SJSA1 (cell line): ENCODE results near the gene MLLT3. TPM values are rescaled to one million over a fixed set of nuclear protein-coding genes. Genes with fewer than 3 reads are reported as not detected.
A peak's percentile ranks its signal among the peaks of the same experiment; 100 is the strongest.

Experiments
- DNase-seq, 2 experiments: peaks; one replicate each; pipeline ENCODE4 v3.0.0-alpha.2; 2015 to 2020; ENCODE audit warnings: low spot score in 2 of 2, low read depth in 1 of 2
- H3K27ac ChIP-seq: fragments of 250-450 bp; sonication (Bioruptor Pico); 2 replicates; pipeline ENCODE4 v1.5.1; 2020; ENCODE audit warnings: mild to moderate bottlenecking, moderate library complexity
- H3K27me3 ChIP-seq: fragments of 250-450 bp; sonication (Bioruptor Pico); replicated peaks from 2 replicates; pipeline ENCODE4 v1.5.1; 2020; ENCODE audit warnings: mild to moderate bottlenecking, moderate library complexity
- H3K36me3 ChIP-seq: fragments of 250-450 bp; sonication (Bioruptor Pico); 2 replicates; pipeline ENCODE4 v1.5.1; 2020; ENCODE audit warnings: mild to moderate bottlenecking
- H3K4me1 ChIP-seq: fragments of 250-450 bp; sonication (Bioruptor Pico); replicated peaks from 2 replicates; pipeline ENCODE4 v1.6.1; 2021; ENCODE audit warnings: mild to moderate bottlenecking
- H3K4me3 ChIP-seq: fragments of 250-450 bp; sonication (Bioruptor Pico); 2 replicates; pipeline ENCODE4 v1.5.1; 2020; ENCODE audit warnings: mild to moderate bottlenecking
- H3K9me3 ChIP-seq: fragments of 250-450 bp; sonication (Bioruptor Pico); replicated peaks from 2 replicates; pipeline ENCODE4 v1.5.1; 2020; ENCODE audit warnings: mild to moderate bottlenecking
- total RNA-seq: library from RNA; depleted of rRNA; stranded (reverse); fragments of >200 nt; shearing (Covaris generic); gene quantifications from 2 replicates; pipeline ENCODE4 v1.2.3, GENCODE V29; 2014

MLLT3 gene
- total RNA-seq, 1 experiment from 2014 or later: 13.9 TPM

DNA sequence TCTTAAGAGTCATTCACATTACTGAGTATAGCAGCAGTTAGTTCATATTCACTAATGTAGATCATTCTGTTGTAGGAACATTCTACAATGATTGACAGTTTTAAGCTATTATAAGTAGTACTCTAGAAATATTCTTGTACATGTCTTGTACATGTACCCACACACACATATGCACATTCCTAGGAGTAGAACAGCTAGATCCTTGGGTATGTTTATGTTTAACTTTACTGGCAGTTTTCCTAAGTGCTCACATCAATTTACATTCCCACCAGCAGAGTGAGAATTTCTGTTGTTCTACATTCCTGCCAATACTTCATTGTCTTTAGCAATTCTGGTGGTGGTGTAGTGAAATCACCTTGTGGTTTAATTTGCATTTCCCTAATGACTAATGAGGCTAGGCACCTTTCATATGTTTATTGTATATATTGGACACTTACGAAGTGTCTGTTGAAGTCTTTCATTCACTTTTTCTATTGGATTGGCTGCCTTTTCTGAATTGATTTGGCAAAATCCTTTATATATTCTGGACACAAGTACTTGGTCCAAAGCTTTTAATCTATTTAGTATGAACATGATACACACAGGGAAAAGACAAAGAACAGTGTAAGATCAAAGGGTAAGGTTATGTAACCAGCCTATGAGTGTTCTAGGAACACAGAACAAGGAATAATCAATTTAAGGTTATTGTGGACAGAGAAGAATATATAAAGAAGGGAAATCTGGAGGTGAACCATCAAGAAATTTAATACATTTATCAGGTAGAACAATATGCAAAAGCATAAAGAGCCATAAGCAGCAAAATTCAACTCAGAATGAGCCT lies 95.6 kb downstream of the MLLT3 start:
- Histone ChIP-seq H3K4me1 (peaks cover 7% of the 10 kb centered on the region), H3K9me3 (no peaks in the 10 kb centered on the region), H3K27me3 (no peaks in the 10 kb centered on the region), H3K36me3 (no peaks in the 10 kb centered on the region), H3K4me3 (no peak overlapping the region), H3K27ac (no peak overlapping the region)
- DNase-seq: peak in 1 of 2 experiments; percentile 19

DNA sequence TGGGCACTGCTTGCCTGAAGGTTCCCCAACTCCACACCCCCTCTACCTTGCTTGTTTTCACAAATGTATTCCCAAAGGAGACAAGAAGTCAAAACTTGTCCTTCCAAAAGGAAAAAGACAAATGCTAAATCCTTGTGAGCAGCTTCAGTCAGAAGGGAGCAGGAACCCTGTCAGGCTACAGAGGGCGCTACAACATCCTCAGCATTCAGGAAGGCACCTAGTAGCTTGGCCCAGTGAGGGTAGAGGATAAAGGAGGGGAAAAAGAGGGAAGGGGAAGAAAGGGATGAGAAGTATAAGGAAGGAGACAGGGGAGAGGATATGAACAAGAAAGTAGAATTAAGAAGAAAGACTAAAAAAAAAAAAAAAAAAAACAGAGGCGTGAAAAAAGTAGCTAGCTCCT lies 97.5 kb downstream of the MLLT3 start:
- no peaks in the 10 kb centered on the region for H3K9me3 ChIP-seq
- no peaks in the 10 kb centered on the region for H3K36me3 ChIP-seq
- H3K27me3 ChIP-seq: no peaks in the 10 kb centered on the region
- H3K4me3 ChIP-seq: no peak overlapping the region
- H3K4me1 ChIP-seq: peaks cover 7% of the 10 kb centered on the region
- H3K27ac ChIP-seq: no peak overlapping the region
- DNase-seq: no peak

DNA sequence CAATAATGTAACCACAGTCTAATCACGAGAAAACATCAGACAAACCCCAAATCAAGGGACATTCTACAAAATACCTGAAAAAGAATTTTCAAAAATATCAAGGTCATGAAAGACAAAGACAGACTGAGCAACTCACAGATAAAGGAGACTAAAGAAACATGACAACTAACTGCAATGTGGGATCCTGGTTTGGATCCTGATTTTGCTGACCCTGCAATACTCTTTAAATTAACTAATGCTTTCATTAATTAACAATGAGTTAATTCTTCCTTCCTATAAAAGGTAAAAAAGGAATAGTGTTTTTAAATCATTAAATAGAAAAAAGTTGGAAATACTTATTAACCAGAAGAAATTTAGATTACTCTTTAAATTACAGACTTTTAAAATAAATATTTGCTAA lies 103.6 kb downstream of the MLLT3 start:
- Histone ChIP-seq H3K27ac (no peak overlapping the region), H3K9me3 (no peaks in the 10 kb centered on the region), H3K4me1 (no peaks in the 10 kb centered on the region), H3K27me3 (no peaks in the 10 kb centered on the region), H3K4me3 (no peak overlapping the region), H3K36me3 (no peaks in the 10 kb centered on the region)
- no peak for DNase-seq

DNA sequence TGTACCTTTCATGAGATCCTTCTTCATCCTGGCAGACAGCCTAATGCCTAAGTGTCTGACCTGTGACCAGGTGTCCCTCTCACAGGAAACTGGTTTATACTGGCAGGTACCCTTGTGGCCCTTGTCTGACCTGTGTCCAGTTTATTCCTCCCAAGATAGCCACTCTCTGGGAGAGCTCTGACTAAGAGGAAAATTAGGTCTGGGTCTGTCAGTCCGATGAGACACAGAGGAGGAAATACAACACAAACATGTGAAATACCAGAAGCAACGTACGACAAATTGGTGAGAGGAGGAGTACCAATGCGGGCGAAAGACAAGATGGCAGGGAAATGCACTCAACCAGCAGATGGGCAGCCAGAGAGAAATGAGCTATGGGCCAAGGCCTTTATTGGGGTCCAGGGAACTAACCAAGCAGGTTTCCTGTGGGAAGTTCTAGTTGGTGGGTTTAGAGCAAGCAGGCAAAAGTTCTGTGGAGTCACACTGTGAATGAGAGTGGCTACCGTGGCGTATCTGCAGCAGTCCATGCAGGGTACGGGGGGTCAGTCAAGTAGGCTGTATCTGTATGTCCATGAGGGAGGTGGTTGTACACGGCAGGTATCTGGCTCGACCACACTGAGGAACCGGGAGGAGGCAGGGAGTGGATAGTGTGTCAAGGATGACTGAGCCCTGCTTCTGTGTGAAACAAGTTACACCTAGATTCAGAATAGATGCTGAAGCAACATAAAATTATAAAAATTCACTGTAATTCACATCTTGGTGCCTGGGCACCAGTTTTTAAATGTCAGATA lies 109.0 kb downstream of the MLLT3 start:
- no peak for DNase-seq
- no peak overlapping the region for H3K4me3 ChIP-seq
- H3K27me3 ChIP-seq: no peaks in the 10 kb centered on the region
- H3K36me3 ChIP-seq: no peaks in the 10 kb centered on the region
- H3K27ac ChIP-seq: no peak overlapping the region
- no peaks in the 10 kb centered on the region for H3K9me3 ChIP-seq
- H3K4me1 ChIP-seq: no peaks in the 10 kb centered on the region

DNA sequence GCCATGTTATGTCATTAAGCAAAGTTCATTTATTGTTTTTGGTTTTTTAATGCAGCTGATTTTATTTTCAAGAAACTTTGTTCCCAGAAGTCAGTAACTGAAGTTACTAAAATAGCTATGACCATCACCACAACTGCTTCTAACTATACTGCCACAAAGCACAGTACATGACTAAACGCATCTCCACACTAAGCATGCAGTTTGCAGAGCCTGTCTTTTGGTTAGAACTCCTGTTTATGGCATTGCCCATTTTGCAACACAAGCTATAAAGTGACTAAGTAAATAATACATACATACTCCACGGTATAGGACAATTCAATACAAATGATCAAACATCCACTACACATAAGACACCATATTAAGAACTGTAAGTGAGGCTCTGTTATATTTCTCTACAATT lies 109.7 kb downstream of the MLLT3 start:
- no peaks in the 10 kb centered on the region for H3K36me3 ChIP-seq
- H3K4me1 ChIP-seq: no peaks in the 10 kb centered on the region
- no peaks in the 10 kb centered on the region for H3K9me3 ChIP-seq
- H3K27me3 ChIP-seq: no peaks in the 10 kb centered on the region
- DNase-seq: no peak
- no peak overlapping the region for H3K27ac ChIP-seq
- H3K4me3 ChIP-seq: no peak overlapping the region

DNA sequence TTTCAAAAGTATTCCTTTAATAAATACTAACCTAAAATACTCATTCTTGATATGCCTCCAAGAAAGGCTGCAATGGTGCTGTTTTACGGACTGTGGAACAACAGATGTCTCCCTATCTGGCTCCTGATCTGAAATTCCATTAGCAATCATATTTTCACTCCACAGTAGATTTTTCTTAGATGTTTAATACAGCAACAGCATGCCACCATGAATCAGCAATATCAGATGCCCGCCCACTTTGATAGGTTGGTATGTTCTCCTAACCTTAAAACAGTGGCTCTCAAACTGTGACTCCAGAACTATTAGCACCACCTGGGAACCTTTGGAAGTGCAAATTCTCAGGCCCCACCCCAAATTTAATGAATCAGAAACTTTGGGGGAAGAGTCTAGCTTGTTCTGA lies 110.2 kb downstream of the MLLT3 start:
- Histone ChIP-seq H3K27me3 (no peaks in the 10 kb centered on the region), H3K27ac (no peak overlapping the region), H3K36me3 (no peaks in the 10 kb centered on the region), H3K4me1 (no peaks in the 10 kb centered on the region), H3K4me3 (no peak overlapping the region), H3K9me3 (no peaks in the 10 kb centered on the region)
- no peak for DNase-seq

DNA sequence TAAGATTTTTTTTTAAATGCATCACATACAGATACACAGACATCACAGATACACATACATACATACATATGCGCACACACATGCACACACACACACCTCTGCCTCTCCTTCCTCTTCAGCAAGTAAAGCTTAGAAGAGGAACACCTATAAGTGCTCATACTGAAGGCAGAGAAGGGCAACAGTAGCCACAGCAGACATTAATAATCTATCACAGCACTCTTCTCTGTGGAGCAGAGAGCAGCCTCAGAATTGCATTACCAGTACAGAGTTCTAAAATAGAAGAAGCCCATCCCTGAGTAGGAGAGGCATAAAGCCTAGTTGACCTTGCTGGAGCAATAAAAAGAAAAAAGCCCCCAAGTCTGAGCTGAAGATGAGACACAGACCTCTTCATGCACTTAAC lies 110.6 kb downstream of the MLLT3 start:
- no peaks in the 10 kb centered on the region for H3K27me3 ChIP-seq
- no peak for DNase-seq
- no peaks in the 10 kb centered on the region for H3K36me3 ChIP-seq
- no peaks in the 10 kb centered on the region for H3K9me3 ChIP-seq
- no peak overlapping the region for H3K4me3 ChIP-seq
- H3K4me1 ChIP-seq: no peaks in the 10 kb centered on the region
- no peak overlapping the region for H3K27ac ChIP-seq

DNA sequence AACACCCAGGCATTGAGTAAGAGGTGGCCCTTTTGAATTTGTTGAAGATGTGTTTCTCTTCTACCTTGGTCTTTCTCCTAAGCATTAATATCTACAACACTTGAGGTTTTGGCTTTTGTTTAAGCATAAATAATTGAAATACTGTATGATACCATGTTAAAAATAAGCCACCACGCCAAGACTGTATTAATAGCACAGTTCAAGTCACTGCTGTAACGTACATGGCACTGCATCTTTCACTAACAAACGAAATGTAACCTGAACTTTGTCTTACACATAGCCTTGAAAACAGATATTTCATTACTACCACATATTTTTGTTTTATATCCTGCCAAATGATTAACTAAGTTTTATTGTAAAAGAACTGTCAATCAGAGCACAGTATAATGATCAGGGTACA lies 112.8 kb downstream of the MLLT3 start:
- Histone ChIP-seq H3K4me3 (no peak overlapping the region), H3K9me3 (no peaks in the 10 kb centered on the region), H3K27me3 (no peaks in the 10 kb centered on the region), H3K36me3 (no peaks in the 10 kb centered on the region), H3K4me1 (no peaks in the 10 kb centered on the region), H3K27ac (no peak overlapping the region)
- DNase-seq: no peak

DNA sequence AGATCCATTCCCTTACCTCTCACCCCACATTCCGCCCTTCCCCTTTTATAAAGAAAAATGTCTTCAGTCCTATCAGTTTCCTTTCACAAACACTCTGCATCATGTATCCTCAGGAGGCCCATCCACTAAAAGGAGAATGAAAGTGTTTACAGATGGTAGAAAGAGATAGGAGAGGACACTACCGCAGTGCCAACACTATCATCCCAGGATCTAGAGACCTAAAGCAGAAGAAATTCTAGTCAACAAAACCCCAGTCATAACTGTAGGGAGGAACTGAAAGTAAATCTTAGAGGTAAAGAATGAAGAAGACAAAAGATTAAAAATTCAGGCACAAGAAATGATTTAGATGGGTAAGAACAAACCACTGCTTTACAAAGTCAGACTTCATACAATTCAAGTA lies 114.1 kb downstream of the MLLT3 start:
- no peaks in the 10 kb centered on the region for H3K9me3 ChIP-seq
- H3K27me3 ChIP-seq: no peaks in the 10 kb centered on the region
- H3K27ac ChIP-seq: no peak overlapping the region
- H3K36me3 ChIP-seq: no peaks in the 10 kb centered on the region
- no peaks in the 10 kb centered on the region for H3K4me1 ChIP-seq
- DNase-seq: no peak
- H3K4me3 ChIP-seq: no peak overlapping the region

DNA sequence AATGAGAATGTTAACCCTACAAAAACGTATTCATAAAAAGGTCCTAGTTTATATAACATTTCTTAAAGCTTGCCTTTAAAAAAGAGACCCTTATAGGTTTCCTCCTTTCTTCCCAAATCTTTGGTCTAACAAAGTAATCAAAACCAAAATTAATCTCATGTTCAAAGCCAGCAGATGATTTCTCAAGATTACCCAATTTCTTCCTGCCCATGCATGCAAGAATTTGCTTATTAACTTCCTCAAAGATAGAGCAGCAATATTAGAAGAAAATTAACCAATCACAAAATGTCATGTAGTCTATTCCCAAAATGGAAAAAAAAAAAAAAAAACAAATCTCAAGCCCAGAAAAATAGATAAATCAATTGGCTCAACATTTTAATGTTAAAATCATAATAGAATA lies 114.9 kb downstream of the MLLT3 start:
- Histone ChIP-seq H3K27me3 (no peaks in the 10 kb centered on the region), H3K4me1 (no peaks in the 10 kb centered on the region), H3K36me3 (no peaks in the 10 kb centered on the region), H3K27ac (no peak overlapping the region), H3K9me3 (no peaks in the 10 kb centered on the region), H3K4me3 (no peak overlapping the region)
- no peak for DNase-seq

DNA sequence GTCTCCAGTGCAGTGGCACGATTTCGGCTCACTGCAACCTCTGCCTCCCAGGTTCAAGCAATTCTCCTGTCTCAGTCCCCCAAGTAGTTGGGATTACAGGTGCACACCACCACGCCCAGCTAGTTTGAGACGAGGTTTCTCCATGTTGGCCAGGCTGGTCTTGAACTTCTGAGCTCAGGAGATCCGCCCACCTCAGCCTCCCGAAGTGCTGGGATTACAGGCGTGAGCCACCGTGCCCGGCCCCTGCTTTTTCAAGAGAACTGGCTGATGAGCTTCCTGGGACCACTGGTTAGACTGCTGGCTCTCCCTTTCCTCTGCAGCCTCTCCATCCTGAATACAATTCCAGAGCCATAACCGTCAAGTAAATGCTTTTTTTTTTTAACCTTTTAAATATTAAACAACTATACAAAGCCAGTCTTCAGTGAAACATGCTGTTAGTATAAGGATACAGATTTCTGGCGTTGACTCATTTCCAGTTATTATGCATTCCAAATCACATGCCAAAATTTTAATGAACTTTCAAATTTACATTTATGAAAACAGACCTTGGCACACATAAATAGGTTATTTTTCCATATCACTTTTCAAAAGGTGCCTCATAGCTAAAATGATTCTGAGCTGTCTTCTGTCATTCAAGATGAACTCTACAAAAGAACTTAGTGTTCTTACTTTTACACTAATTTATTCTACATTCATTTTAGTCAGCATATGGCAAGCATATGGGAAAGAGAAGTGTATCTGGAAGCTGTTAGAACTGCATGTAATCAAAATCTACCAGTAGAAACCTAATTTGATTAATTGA lies 116.0 kb downstream of the MLLT3 start:
- Histone ChIP-seq H3K4me1 (no peaks in the 10 kb centered on the region), H3K36me3 (no peaks in the 10 kb centered on the region), H3K9me3 (no peaks in the 10 kb centered on the region), H3K27ac (no peak overlapping the region), H3K27me3 (no peaks in the 10 kb centered on the region), H3K4me3 (no peak overlapping the region)
- DNase-seq: no peak

DNA sequence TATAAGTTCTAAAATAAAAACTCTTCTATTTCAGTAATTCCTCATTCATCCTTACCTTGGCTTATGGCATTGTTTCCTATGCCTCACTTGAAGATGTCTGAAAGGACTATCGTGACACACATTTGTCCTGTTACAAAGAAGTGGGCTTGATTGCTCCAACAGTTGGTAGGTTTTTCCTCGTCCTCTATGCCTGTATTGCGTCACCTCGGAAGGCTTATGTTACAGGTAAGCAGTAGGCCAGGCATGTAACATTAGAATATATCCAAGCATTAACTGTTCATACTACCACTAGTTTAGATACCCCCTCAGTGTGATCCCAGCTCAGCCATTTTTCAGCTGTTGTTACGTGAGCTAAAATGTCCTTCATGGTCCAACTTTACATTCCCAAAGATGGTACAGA lies 116.7 kb downstream of the MLLT3 start:
- Histone ChIP-seq H3K4me3 (no peak overlapping the region), H3K36me3 (no peaks in the 10 kb centered on the region), H3K4me1 (no peaks in the 10 kb centered on the region), H3K9me3 (no peaks in the 10 kb centered on the region), H3K27ac (no peak overlapping the region), H3K27me3 (no peaks in the 10 kb centered on the region)
- DNase-seq: no peak

DNA sequence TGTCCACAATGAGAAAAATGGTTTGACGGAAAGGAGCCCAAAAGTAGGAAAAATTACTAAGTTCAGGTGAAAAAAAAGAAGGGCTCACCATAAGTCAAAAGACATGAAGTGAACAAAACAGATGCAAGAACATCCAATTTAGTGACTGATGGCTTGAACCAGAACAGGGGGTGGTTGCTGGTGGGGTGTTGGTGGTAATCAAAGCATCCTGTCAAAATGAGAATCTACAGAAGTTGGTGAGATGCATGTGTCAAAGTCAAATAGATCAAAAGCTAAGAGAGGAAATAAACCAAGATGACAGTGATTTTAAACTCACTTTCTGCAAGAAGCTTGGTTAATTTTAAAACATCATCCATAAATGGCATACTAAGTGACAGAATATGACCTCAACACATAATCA lies 117.4 kb downstream of the MLLT3 start:
- no peak for DNase-seq
- Histone ChIP-seq H3K36me3 (no peaks in the 10 kb centered on the region), H3K27ac (no peak overlapping the region), H3K4me1 (no peaks in the 10 kb centered on the region), H3K27me3 (no peaks in the 10 kb centered on the region), H3K9me3 (no peaks in the 10 kb centered on the region), H3K4me3 (no peak overlapping the region)

DNA sequence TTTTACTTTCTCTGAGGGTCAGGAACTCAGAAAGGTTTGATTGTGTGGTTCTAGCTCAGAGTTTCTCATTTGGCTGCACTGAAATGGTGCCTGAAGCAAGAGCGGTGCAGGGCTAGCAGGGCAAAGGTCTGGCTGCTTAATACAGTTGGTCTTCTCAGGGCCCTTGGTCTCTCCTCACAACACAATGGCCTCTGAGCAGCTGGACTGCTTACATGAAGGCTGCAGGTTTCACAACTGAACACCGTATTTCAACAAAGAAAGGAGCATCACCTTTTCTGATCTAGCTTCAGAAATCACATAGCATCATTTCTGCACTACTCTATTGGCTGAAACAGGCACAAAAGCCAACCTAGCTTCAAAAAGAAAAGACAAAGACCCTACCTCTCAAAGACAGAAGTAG lies 122.2 kb downstream of the MLLT3 start:
- Histone ChIP-seq H3K36me3 (no peaks in the 10 kb centered on the region), H3K9me3 (no peaks in the 10 kb centered on the region), H3K4me1 (peaks cover 9% of the 10 kb centered on the region; the same call in 1 of the 2 replicates), H3K27me3 (no peaks in the 10 kb centered on the region), H3K27ac (no peak overlapping the region), H3K4me3 (no peak overlapping the region)
- no peak for DNase-seq
